GM23338 (cell line): ENCODE results near the gene ANKS1B. TPM values are rescaled to one million over a fixed set of nuclear protein-coding genes. Genes with fewer than 3 reads are reported as not detected.

ENCODE experiments used
- polyA plus RNA-seq: library from polyadenylated mRNA; unstranded; fragments of >200 nt; fragmentation: Nextera tagmentation; extraction: Ambion mirVana; gene quantifications from 2 replicates; pipeline ENCODE4 v1.2.1, GENCODE V29; 2016
- small RNA-seq: library from RNA; depleted of rRNA; stranded (forward); fragments of <200 nt; gene quantifications from one replicate; pipeline ENCODE3, GENCODE V24; 2014; ENCODE audit warnings: low replicate concordance
- total RNA-seq: library from RNA; depleted of rRNA; stranded (reverse); fragments of >200 nt; shearing (Covaris generic); gene quantifications from 2 replicates; pipeline ENCODE4 v1.2.3, GENCODE V29; 2014; rRNA removed

The ANKS1B gene
- total and polyA plus RNA-seq, 2 experiments from 2014 or later, result 4.3 to 5.8 TPM

Small RNA genes lying within 50 kb of the gene (small RNA-seq; reads per million reads assigned to genes)
- gene RNA5SP366, result 0.10 reads per million

Other genes with a start within 250 kb of the ANKS1B start
- 22.6 and 35.8 TPM in 2 replicates for gene BLTP3B, start 157.9 kb upstream of the ANKS1B start, total RNA-seq
- 9.5 and 11.2 TPM in 2 replicates for gene BLTP3B, start 157.9 kb upstream of the ANKS1B start, polyA plus RNA-seq
- gene ACTR6, start 215.9 kb upstream of the ANKS1B start, total RNA-seq, result 30.1 and 44.7 TPM in 2 replicates
- 42.5 and 44.2 TPM in 2 replicates for gene ACTR6, start 215.9 kb upstream of the ANKS1B start, polyA plus RNA-seq